HPDE6-E6E7 (cell line): Measurements from ENCODE around the gene MAGOH.
"Not testable (repeated sequence)": the region's sequence is repeated elsewhere in the genome, so short reads cannot be mapped to it uniquely, and the experiment has no call there.

Experiments used
- DNase-seq: peaks from one replicate; pipeline ENCODE4 v3.0.0; 2011; ENCODE audit warnings: missing footprints; ENCODE audit errors: extremely low spot score

Gene MAGOH

DNA sequence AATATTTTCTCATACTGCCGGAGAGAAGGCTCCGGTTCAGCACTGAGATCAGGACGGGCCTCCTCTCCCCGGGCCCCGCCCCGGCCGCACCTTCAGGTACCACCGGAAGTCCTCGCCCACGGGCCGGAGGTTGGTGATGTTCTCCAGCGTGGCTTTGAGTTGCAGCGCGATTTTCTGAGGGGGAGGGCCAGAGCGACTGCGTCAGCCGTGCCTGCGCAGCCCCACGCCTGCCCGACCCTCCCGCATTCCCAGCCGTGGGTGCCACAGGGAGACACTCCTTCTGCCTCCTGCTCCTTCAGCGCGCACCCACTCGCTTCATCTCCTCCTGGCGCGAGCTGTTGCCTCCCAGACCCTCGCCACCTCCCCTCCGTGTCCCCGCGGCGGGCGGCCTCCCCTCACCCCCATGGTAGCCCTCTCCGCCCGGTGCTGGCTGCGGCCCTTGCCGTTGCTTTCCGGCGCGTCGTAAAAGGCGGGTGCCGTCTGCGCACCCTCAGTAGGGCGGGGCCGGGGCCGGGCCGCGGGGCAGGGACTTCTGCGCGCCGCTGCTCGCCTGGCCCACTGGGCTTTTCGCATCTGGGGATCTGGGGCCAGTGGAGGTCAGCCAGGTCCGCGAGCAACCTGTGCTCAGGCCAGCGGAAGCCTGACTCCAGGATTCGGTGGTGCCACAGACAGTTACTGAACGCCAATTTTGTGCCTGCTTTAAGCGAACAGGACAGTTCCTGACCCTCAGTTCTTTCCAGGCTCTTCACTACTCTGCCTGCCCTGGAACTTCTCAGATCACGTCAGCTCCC lies 18.0 kb downstream of the MAGOH start, which contains the start of gene CZIB:
Gene CZIB, minus strand, starts transcription at position 464 of the 791 bp plus-strand sequence. Its CDS starts 59 bp downstream, at position 405.
- DNase-seq: peak; percentile 89

DNA sequence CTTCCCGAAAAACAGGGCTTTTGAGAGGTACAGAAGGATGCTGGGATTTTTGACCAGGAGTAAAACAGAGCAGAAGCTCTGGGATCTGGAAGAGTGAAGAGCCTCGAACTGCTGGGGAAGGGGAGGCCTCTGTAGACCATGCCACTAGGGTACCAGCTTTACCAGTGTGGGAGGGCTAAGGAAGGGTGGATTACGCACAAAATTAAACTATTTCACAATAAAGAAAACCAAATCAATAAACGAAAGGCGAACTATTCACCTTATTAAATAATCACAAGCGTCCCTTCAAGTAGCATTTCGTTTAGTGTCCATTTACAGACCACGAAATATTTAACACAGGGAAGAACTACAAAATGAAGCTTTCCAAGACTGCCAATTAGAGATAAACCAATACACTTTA lies 18.6 kb downstream of the MAGOH start:
- no peak for DNase-seq

GRCh38 chr1:53218201-53218600 lies 20.1 kb downstream of the MAGOH start:
- DNase-seq: no peak

DNA sequence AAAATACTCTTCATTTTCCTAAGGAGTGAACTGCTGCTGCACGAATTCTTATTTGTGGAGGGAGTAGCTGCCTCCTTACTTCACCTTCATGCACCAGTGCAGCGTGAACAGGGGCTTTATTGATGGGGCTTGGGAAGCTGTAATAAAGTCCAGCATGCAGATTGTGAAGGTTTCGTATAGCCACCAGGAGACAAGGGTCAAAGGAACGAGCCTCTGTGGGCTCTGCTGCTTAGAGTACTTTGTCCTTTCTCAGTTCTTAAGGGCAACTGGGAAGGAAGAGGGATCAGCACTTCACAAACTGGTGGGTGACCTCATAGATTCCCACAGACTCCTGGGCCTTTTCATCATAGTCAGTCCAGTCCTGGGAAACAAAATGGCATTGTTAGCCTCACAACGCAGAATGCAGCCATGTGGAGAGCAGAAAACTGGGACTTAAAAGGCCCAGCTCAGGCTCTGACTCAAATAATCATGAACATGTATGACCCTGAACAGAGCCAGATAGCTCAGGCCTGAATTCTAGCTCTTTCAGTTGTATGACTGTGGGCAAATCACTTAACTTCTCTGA lies 23.9 kb downstream of the MAGOH start:
- no peak for DNase-seq

DNA sequence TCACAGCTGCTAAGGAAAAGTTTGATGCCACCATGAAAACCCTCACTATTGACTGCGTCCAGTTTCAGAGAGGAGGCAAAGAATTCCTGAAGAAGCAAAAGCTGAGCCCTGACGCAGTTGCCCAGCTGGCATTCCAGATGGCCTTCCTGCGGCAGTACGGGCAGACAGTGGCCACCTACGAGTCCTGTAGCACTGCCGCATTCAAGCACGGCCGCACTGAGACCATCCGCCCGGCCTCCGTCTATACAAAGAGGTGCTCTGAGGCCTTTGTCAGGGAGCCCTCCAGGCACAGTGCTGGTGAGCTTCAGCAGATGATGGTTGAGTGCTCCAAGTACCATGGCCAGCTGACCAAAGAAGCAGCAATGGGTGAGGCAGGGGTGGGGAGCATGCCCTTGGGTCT lies 27.4 kb downstream of the MAGOH start:
- DNase-seq: no peak

DNA sequence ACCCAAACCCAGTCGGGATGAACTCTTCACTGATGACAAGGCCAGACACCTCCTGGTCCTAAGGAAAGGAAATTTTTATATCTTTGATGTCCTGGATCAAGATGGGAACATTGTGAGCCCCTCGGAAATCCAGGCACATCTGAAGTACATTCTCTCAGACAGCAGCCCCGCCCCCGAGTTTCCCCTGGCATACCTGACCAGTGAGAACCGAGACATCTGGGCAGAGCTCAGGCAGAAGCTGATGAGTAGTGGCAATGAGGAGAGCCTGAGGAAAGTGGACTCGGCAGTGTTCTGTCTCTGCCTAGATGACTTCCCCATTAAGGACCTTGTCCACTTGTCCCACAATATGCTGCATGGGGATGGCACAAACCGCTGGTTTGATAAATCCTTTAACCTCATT lies 28.0 kb downstream of the MAGOH start:
- no peak for DNase-seq

- DNase-seq: no peak
Measured at GRCh38 chr1:53207726-53208125, 30.6 kb downstream of the MAGOH start.

- DNase-seq: no peak
Measured at GRCh38 chr1:53206735-53207379, 31.5 kb downstream of the MAGOH start.

GRCh38 chr1:53206083-53206685 lies 32.1 kb downstream of the MAGOH start:
- not testable (repeated sequence) for DNase-seq

GRCh38 chr1:53205496-53205895 lies 32.8 kb downstream of the MAGOH start:
- DNase-seq: not testable (repeated sequence)

DNA sequence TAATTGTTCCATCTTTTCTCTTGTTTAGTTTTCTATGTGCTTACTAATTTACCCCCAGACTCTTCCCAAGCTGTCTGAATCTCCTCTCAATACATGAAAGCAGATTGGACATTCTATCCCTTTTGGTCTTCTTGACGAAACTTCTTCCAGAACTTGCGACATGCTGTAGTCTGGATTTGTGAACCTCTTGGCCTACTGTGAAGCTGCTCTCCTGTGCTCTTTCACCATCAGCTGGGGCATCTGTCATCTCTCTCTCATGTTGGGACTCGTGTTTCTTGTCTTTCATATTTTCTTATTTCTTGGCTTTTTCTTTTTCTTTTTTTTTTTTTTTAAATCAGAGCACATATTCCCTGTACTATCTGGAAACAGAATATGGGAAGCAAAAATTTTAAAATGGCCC lies 34.9 kb downstream of the MAGOH start:
- DNase-seq: no peak

GRCh38 chr1:53198241-53198651 lies 40.1 kb downstream of the MAGOH start:
- peak; percentile 49 for DNase-seq

- DNase-seq: no peak
Measured at GRCh38 chr1:53197291-53198200, 40.8 kb downstream of the MAGOH start.

DNA sequence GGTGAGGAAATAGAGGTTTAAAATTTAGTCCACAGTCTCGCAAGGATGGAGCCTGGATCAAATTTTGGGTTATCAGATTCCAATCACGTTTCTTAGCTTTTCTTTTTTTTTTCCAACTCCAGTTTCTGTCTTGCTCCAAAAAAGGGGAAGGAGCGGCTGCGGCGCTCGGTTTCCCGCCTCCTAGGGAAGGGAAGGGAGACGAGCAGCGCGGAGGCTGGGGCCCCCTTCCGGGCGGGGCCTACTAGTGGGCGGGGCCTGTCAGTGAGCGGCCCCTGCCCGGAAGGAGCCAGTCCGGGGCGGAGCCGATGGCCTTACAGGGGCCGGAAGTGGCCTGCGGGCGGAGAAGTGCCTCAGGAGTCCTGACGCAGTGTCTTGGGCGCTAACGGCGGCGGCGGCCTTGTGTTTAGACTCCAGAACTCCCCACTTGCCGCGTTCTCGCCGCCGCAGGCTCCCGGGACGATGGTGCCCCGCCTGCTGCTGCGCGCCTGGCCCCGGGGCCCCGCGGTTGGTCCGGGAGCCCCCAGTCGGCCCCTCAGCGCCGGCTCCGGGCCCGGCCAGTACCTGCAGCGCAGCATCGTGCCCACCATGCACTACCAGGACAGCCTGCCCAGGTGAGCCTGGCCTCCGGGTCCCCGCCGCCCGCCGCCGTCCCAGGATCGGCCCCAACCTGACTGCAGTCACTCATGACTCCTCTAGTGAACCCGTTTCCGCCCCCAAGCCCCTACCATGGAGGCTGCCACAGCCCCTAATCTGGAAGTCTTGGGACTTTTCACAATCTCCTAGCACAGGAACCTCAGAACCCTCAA lies 41.6 kb downstream of the MAGOH start, which contains the start of gene CPT2:
Gene CPT2, plus strand, starts transcription at position 340 of the 806 bp plus-strand sequence. Its CDS starts 120 bp downstream, at position 460.
- DNase-seq: peak; percentile 90

- no peak for DNase-seq
Measured at GRCh38 chr1:53196017-53196484, 42.3 kb downstream of the MAGOH start.

DNA sequence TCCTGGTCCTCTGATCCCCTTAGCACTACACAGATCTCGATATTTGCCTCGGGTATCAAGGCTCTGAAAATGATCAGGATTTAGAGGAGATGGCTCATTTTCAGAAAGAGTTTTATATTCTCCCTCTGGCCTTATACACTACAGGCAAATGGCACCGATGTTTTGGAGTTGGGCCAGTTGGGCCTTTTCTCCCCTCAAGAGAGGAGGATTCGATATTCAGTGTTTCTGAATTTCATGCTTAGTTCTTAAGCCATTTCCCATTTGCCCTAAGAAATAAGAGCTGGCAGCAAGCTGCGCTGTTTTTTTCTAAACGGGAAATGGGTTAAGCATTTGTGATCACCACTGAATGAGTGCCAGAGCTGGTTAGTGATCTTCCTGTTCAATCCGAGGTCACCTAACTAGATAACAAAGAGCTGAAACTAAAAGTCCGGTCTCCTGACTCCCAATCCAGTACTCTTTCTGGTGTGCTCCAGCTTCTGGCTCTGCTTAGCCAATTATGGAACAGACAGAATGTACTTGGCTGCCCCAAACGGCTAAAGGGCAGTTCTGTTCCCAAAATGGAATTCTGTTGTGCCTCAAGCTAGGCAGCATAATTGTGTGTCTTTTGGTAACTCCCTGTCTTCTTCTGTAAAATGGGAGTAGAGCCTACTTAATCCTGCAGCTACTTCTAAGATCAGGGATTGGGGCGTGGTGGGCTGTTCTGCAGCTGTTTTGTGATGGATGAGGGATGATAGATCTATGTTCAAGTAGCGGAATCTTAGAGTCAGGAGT lies 42.9 kb downstream of the MAGOH start:
- DNase-seq: no peak

DNA sequence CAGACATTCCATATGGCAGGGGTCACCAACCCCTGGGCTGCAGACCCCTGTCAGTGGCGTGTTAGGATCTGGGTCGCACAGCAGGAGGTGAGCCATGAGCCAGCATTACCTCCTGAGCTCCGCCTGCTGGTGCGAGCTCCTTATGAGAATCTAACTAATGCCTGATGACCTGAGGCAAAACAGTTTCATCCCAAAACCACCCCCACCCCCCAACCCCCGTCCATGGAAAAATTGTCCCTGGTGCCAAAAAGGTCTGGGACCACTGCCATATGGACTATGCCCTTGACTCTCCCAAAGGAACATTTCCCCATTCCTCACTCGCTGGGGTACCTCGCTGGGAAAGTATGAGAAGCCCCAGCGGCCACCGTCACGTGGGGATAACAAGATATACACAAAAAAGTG lies 48.1 kb downstream of the MAGOH start:
- no peak for DNase-seq

GRCh38 chr1:53189061-53189460 lies 49.3 kb downstream of the MAGOH start:
- no peak for DNase-seq

DNA sequence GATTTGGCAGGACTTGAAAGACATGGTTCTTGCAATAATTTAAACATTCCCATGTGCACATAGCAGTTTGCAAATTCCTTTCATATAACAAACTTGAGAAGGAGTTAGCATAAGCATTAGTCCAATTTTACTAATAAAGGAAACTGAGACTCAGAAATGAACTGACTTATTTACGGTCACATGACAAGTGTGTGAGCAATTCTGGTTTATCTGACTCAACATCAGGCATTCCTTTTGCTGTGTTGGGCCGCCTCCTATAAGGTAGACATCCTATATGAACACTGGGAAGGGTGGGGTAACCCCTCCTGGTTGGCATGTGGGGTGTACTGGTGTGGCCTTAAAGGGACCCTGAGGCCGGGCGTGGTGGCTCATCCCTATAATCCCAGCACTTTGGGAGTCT lies 50.2 kb downstream of the MAGOH start:
- no peak for DNase-seq
